Neural cell (in vitro differentiated cells): Measurements from ENCODE around the gene NMUR1. TPM values are rescaled to one million over a fixed set of nuclear protein-coding genes. Genes with fewer than 3 reads are reported as not detected.

Source experiments
- H2AFZ ChIP-seq: fragments of 200-600, 300-800 bp; sonication (generic), shearing (Covaris generic); 2 replicates; pipeline ENCODE4 v1.6.0; 2014; ENCODE audit warnings: low read depth, mild to moderate bottlenecking, antibody characterized with exemption, low read length, moderate library complexity
- H3F3A ChIP-seq: fragments of 200-600 bp; shearing (Covaris generic); 2 replicates; pipeline ENCODE4 v1.6.1; 2016; ENCODE audit warnings: mild to moderate bottlenecking, moderate library complexity, mixed read lengths, antibody characterized with exemption, low read length; ENCODE audit not compliant: insufficient read depth, poor library complexity, severe bottlenecking
- H3K27ac ChIP-seq: fragments of 200-600, 300-800 bp; sonication (generic), shearing (Covaris generic); 2 replicates; pipeline ENCODE4 v1.5.1; 2014; ENCODE audit warnings: mild to moderate bottlenecking, low read length, moderate library complexity
- H3K27me3 ChIP-seq: fragments of 300-800, 200-600 bp; sonication (generic), shearing (Covaris generic); 2 replicates; pipeline ENCODE4 v1.6.0; 2014; ENCODE audit warnings: mild to moderate bottlenecking, low read depth, low read length, moderate library complexity; ENCODE audit not compliant: insufficient read depth
- H3K36me3 ChIP-seq: fragments of 300-800, 200-600 bp; sonication (generic), shearing (Covaris generic); 2 replicates; pipeline ENCODE4 v1.5.1; 2014; ENCODE audit warnings: mild to moderate bottlenecking, antibody characterized with exemption, low read length, moderate library complexity; ENCODE audit not compliant: insufficient read depth
- H3K4me2 ChIP-seq: fragments of 300-800, 200-600 bp; sonication (generic), shearing (Covaris generic); 2 replicates; pipeline ENCODE4 v1.6.0; 2014; ENCODE audit warnings: mild to moderate bottlenecking, low read length
- H3K4me3 ChIP-seq: fragments of 300-800, 200-600 bp; sonication (generic), shearing (Covaris generic); 2 replicates; pipeline ENCODE4 v1.5.1; 2014; ENCODE audit warnings: mild to moderate bottlenecking, low read length, moderate library complexity
- H3K79me2 ChIP-seq: fragments of 200-600 bp; shearing (Covaris generic); replicated peaks from 2 replicates; pipeline ENCODE4 v1.6.0; 2014; ENCODE audit warnings: mild to moderate bottlenecking, low read length, moderate library complexity; ENCODE audit not compliant: insufficient read depth
- H3K9ac ChIP-seq: fragments of 300-800, 200-600 bp; sonication (generic), shearing (Covaris generic); 2 replicates; pipeline ENCODE4 v1.6.1; 2016; ENCODE audit warnings: mild to moderate bottlenecking, low read length, mixed read lengths
- H3K9me2 ChIP-seq: fragments of 200-600 bp; shearing (Covaris generic); 2 replicates; pipeline ENCODE4 v1.6.1; 2016; ENCODE audit warnings: mild to moderate bottlenecking, low read length, mixed read lengths; ENCODE audit not compliant: insufficient read depth
- H3K9me3 ChIP-seq: fragments of 200-600, 300-800 bp; sonication (generic), shearing (Covaris generic); 2 replicates; pipeline ENCODE4 v1.6.1; 2016; ENCODE audit warnings: mild to moderate bottlenecking, mixed run types, low read length, moderate library complexity, mixed read lengths
- H4K20me1 ChIP-seq: fragments of 200-600 bp; shearing (Covaris generic); 2 replicates; pipeline ENCODE4 v1.6.1; 2016; ENCODE audit warnings: mild to moderate bottlenecking, mixed run types; ENCODE audit not compliant: insufficient read depth
- EP300 ChIP-seq: fragments of 450-650 bp; conservative IDR thresholded peaks from 2 replicates; pipeline ENCODE4 v1.6.1; 2014; ENCODE audit warnings: antibody characterized with exemption, mild to moderate bottlenecking, moderate library complexity; ENCODE audit not compliant: poor library complexity, severe bottlenecking
- EZH2 ChIP-seq: fragments of 200-600, 300-800 bp; shearing (Covaris generic), sonication (generic); IDR thresholded peaks from 2 replicates; pipeline ENCODE4 v1.6.1; 2014; ENCODE audit warnings: antibody characterized with exemption, low read length, borderline replicate concordance, mild to moderate bottlenecking; ENCODE audit not compliant: insufficient read depth, poor library complexity, severe bottlenecking
- MXI1 ChIP-seq: fragments of 450-650 bp; conservative IDR thresholded peaks from 2 replicates; pipeline ENCODE4 v1.6.1; 2014; ENCODE audit warnings: antibody characterized with exemption, mild to moderate bottlenecking; ENCODE audit not compliant: poor library complexity, severe bottlenecking
- POLR2AphosphoS5 ChIP-seq: IDR thresholded peaks from 2 replicates; pipeline ENCODE4 v1.6.1; 2012
- RAD21 ChIP-seq: fragments of 450-650 bp; conservative IDR thresholded peaks from 2 replicates; pipeline ENCODE4 v1.6.1; 2014; ENCODE audit warnings: antibody characterized with exemption, mild to moderate bottlenecking, moderate library complexity
- SMC3 ChIP-seq: fragments of 450-650 bp; conservative IDR thresholded peaks from 2 replicates; pipeline ENCODE4 v1.6.1; 2014; ENCODE audit warnings: antibody characterized with exemption, mild to moderate bottlenecking, moderate library complexity; ENCODE audit not compliant: poor library complexity
- TAF1 ChIP-seq: IDR thresholded peaks from 2 replicates; pipeline ENCODE4 v1.6.1; 2012; ENCODE audit warnings: low read depth
- polyA plus RNA-seq: library from polyadenylated mRNA; depleted of rRNA; stranded (reverse); fragments of >200 nt; gene quantifications from 2 replicates; pipeline ENCODE4 v1.2.3, GENCODE V29; 2014
- TF ChIP-seq, protein P1 (sequence below): fragments of 450-650 bp; IDR thresholded peaks from 2 replicates; pipeline ENCODE4 v1.5.1; 2014; ENCODE audit warnings: antibody characterized with exemption, mild to moderate bottlenecking, moderate library complexity; ENCODE audit not compliant: poor library complexity, severe bottlenecking
- TF ChIP-seq, protein P2 (sequence below): IDR thresholded peaks from 2 replicates; pipeline ENCODE4 v1.6.1; 2012; ENCODE audit warnings: borderline replicate concordance

Gene NMUR1
- polyA plus RNA-seq, 1 donor from 2014 or later: not detected

DNA sequence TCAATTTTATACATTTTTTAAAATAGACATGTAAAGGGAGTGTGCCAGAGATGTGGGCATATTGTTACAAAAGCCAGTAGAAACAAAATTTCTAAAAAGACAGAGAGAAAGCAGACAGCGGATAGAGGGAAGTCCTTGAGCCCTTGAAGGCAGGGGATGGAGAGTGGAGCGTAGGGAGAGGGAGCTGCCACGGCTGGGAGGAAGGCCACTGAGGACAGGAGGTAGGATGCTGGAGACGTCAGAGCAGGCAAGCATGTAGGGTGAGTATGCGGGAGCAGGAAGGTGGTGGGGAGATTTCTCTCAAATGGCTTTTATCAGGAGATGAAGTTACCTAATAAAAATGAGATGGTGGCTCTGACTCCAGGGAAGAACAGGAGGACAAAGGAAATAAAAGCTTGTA is 41.9 kb downstream of the NMUR1 start:
- no peak overlapping the region for H3K4me2 ChIP-seq
- no peaks in the 10 kb centered on the region for H3K79me2 ChIP-seq
- no peaks in the 10 kb centered on the region for H3K9me3 ChIP-seq
- no peaks in the 10 kb centered on the region for H3K27me3 ChIP-seq
- no peak overlapping the region for H3K27ac ChIP-seq
- H3K36me3 ChIP-seq: no peaks in the 10 kb centered on the region
- H4K20me1 ChIP-seq: no peaks in the 10 kb centered on the region
- H3K9me2 ChIP-seq: no peaks in the 10 kb centered on the region
- H3K9ac ChIP-seq: no peak overlapping the region
- TF ChIP-seq MXI1 (no peak), EP300 (no peak), TAF1 (no peak), EZH2 (no peak), RAD21 (no peak), SMC3 (no peak), POLR2AphosphoS5 (no peak)
- TF ChIP-seq, protein P1, sequence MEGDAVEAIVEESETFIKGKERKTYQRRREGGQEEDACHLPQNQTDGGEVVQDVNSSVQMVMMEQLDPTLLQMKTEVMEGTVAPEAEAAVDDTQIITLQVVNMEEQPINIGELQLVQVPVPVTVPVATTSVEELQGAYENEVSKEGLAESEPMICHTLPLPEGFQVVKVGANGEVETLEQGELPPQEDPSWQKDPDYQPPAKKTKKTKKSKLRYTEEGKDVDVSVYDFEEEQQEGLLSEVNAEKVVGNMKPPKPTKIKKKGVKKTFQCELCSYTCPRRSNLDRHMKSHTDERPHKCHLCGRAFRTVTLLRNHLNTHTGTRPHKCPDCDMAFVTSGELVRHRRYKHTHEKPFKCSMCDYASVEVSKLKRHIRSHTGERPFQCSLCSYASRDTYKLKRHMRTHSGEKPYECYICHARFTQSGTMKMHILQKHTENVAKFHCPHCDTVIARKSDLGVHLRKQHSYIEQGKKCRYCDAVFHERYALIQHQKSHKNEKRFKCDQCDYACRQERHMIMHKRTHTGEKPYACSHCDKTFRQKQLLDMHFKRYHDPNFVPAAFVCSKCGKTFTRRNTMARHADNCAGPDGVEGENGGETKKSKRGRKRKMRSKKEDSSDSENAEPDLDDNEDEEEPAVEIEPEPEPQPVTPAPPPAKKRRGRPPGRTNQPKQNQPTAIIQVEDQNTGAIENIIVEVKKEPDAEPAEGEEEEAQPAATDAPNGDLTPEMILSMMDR: no peak
- TF ChIP-seq, protein P2, sequence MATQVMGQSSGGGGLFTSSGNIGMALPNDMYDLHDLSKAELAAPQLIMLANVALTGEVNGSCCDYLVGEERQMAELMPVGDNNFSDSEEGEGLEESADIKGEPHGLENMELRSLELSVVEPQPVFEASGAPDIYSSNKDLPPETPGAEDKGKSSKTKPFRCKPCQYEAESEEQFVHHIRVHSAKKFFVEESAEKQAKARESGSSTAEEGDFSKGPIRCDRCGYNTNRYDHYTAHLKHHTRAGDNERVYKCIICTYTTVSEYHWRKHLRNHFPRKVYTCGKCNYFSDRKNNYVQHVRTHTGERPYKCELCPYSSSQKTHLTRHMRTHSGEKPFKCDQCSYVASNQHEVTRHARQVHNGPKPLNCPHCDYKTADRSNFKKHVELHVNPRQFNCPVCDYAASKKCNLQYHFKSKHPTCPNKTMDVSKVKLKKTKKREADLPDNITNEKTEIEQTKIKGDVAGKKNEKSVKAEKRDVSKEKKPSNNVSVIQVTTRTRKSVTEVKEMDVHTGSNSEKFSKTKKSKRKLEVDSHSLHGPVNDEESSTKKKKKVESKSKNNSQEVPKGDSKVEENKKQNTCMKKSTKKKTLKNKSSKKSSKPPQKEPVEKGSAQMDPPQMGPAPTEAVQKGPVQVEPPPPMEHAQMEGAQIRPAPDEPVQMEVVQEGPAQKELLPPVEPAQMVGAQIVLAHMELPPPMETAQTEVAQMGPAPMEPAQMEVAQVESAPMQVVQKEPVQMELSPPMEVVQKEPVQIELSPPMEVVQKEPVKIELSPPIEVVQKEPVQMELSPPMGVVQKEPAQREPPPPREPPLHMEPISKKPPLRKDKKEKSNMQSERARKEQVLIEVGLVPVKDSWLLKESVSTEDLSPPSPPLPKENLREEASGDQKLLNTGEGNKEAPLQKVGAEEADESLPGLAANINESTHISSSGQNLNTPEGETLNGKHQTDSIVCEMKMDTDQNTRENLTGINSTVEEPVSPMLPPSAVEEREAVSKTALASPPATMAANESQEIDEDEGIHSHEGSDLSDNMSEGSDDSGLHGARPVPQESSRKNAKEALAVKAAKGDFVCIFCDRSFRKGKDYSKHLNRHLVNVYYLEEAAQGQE: no peak
- no peaks in the 10 kb centered on the region for H3F3A ChIP-seq
- no peak overlapping the region for H3K4me3 ChIP-seq
- no peak overlapping the region for H2AFZ ChIP-seq

DNA sequence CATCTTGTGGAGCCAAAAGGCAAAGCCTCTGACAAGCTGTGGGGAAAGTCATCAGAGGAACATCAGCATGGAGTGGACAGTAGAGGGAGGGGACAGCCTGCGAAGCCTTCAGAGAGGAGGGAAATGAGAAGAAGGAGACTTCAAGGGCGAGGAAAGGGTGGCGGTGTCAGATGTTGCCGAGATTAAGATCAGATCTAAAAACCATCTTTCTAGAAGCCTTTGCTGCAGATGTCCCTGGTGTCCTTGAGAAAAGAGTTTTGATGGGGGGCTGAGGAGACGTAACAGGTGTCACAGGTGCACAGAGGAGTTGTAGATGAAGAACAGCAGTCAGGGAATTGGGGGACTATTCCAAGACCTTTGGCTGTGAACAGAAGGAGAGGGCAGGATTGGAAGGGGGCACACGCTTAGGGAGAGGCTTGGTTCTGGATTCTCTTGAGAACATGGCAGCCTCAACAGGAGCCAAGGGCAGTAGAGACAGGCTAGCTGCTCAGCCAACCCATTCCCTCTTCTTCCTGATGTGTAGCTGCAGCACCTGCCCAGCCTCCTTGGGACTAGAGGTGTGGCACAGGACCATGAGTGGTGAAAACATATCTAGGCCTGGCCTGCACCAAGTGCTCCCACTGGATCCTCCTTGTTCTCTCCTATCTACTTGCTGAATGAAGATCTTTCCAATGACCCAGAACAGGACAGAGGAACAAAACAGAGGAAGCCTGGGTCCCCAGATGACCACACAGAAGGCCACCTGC is 43.2 kb downstream of the NMUR1 start:
- Histone ChIP-seq H4K20me1 (no peaks in the 10 kb centered on the region), H3K4me2 (no peak overlapping the region), H2AFZ (no peak overlapping the region), H3K27me3 (no peaks in the 10 kb centered on the region), H3K27ac (no peak overlapping the region), H3K9me2 (no peaks in the 10 kb centered on the region), H3K4me3 (no peak overlapping the region), H3K9me3 (no peaks in the 10 kb centered on the region), H3K9ac (no peak overlapping the region), H3K36me3 (no peaks in the 10 kb centered on the region), H3K79me2 (no peaks in the 10 kb centered on the region), H3F3A (no peaks in the 10 kb centered on the region)
- TF ChIP-seq RAD21 (no peak), EP300 (no peak), POLR2AphosphoS5 (no peak)
- TF ChIP-seq, protein P2: no peak
- TF ChIP-seq, protein P1: no peak
